ENCODE data around the gene TRIO.

The TRIO gene

DNA sequence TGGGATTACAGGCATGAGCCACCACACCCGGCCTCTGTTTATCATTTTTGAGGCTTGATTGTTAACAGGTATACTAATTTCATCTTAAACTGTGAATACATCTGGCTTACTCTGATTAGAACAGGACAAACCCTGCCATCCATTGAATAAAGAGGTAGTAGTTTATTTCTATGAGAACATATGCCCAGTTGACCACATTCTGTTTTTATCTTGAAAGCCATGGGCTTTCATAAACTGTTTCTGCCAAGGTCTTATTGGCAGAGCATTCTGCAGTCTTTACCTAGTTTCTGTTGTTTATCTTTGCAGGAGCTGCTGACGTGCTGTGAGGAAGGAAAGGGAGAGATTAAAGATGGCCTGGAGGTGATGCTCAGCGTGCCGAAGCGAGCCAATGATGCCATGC, 253.6 kb downstream of the TRIO start:
- no peaks in the 10 kb centered on the region for H3K27me3 ChIP-seq (ENCODE audit: control insufficient read depth in 3 of 3, insufficient read depth in 3 of 3, low read depth in 1 of 3, low read length in 3 of 3)
- no peak overlapping the region for H3K4ac ChIP-seq (ENCODE audit: low read length)
- H2BK120ac ChIP-seq (ENCODE audit: low read depth, low read length), result no peak overlapping the region
- no peak overlapping the region for H2BK12ac ChIP-seq (ENCODE audit: low read length)
- no peak for DNase-seq (ENCODE audit: low spot score)
- H3K79me1 ChIP-seq (ENCODE audit: low read depth, low read length), result no peaks in the 10 kb centered on the region
- no peak overlapping the region for H2AK5ac ChIP-seq (ENCODE audit: low read depth, low read length)
- H4K91ac ChIP-seq (ENCODE audit: low read depth, low read length, poor library complexity), result no peak overlapping the region
- H3K4me1 ChIP-seq (ENCODE audit: control insufficient read depth in 2 of 2, insufficient read depth in 1 of 2, low read depth in 1 of 2, low read length in 2 of 2), result peaks cover 0 to 12% of the 10 kb centered on the region in 2 donors
- H2AFZ ChIP-seq (ENCODE audit: low read length), result no peak overlapping the region
- peaks cover 0 to 4% of the 10 kb centered on the region in 2 donors for H3K9me3 ChIP-seq (replicated peaks in 1 of 2; ENCODE audit: control insufficient read depth in 2 of 2, insufficient read depth in 1 of 2, low read depth in 1 of 2, low read length in 2 of 2)
- no peak overlapping the region for H3K4me3 ChIP-seq (ENCODE audit: low read length in 2 of 2)
- H4K8ac ChIP-seq (ENCODE audit: low read depth, low read length), result no peak overlapping the region
- peaks cover 24 to 93% of the 10 kb centered on the region in 2 donors for H3K36me3 ChIP-seq (replicated peaks in 1 of 2; ENCODE audit: control insufficient read depth in 2 of 2, insufficient read depth in 2 of 2, low read length in 2 of 2)
- H3K4me2 ChIP-seq (ENCODE audit: insufficient read depth, low read length, poor library complexity, severe bottlenecking), result no peak overlapping the region
- H3K9ac ChIP-seq (ENCODE audit: low read depth, low read length, poor library complexity), result no peak overlapping the region
- H3K14ac ChIP-seq (ENCODE audit: low read length), result no peak overlapping the region
- no peak overlapping the region for H3K23ac ChIP-seq (ENCODE audit: low read depth, low read length, poor library complexity)
- H2BK5ac ChIP-seq (ENCODE audit: low read length), result no peak overlapping the region
- no peak overlapping the region for H3K27ac ChIP-seq (replicated peaks; ENCODE audit: low read length)
- WGBS, 2 donors (ENCODE audit: extremely low coverage in 2 of 2, insufficient read length in 2 of 2, insufficient replicate concordance in 1 of 2), result no CpG with 5 or more reads among the region's 5 CpGs
- H2BK15ac ChIP-seq (ENCODE audit: low read length), result no peak overlapping the region
- no peak overlapping the region for H3K18ac ChIP-seq (ENCODE audit: low read length)

GRCh38 chr5:14397717-14398116, 254.6 kb downstream of the TRIO start:
- H3K9ac ChIP-seq (ENCODE audit: low read depth, low read length, poor library complexity), result no peak overlapping the region
- H3K36me3 ChIP-seq (replicated peaks in 1 of 2; ENCODE audit: control insufficient read depth in 2 of 2, insufficient read depth in 2 of 2, low read length in 2 of 2), result peaks cover 25 to 94% of the 10 kb centered on the region in 2 donors
- H3K27ac ChIP-seq (replicated peaks; ENCODE audit: low read length), result no peak overlapping the region
- peaks cover 4% of the 10 kb centered on the region for H3K79me1 ChIP-seq (ENCODE audit: low read depth, low read length)
- H3K4me2 ChIP-seq (ENCODE audit: insufficient read depth, low read length, poor library complexity, severe bottlenecking), result no peak overlapping the region
- H2BK15ac ChIP-seq (ENCODE audit: low read length), result no peak overlapping the region
- WGBS, 2 donors (ENCODE audit: extremely low coverage in 2 of 2, insufficient read length in 2 of 2, insufficient replicate concordance in 1 of 2), result no CpG with 5 or more reads among the region's 3 CpGs
- no peak overlapping the region for H2BK12ac ChIP-seq (ENCODE audit: low read length)
- H3K14ac ChIP-seq (ENCODE audit: low read length), result no peak overlapping the region
- H3K4me1 ChIP-seq (ENCODE audit: control insufficient read depth in 2 of 2, insufficient read depth in 1 of 2, low read depth in 1 of 2, low read length in 2 of 2), result peaks cover 0 to 12% of the 10 kb centered on the region in 2 donors
- no peak overlapping the region for H3K4ac ChIP-seq (ENCODE audit: low read length)
- H2AFZ ChIP-seq (ENCODE audit: low read length), result no peak overlapping the region
- H4K91ac ChIP-seq (ENCODE audit: low read depth, low read length, poor library complexity), result no peak overlapping the region
- H2BK120ac ChIP-seq (ENCODE audit: low read depth, low read length), result no peak overlapping the region
- no peak for DNase-seq (ENCODE audit: low spot score)
- H2BK5ac ChIP-seq (ENCODE audit: low read length), result no peak overlapping the region
- no peak overlapping the region for H3K18ac ChIP-seq (ENCODE audit: low read length)
- no peak overlapping the region for H2AK5ac ChIP-seq (ENCODE audit: low read depth, low read length)
- no peak overlapping the region for H3K4me3 ChIP-seq (ENCODE audit: low read length in 2 of 2)
- H3K23ac ChIP-seq (ENCODE audit: low read depth, low read length, poor library complexity), result no peak overlapping the region
- H3K27me3 ChIP-seq (ENCODE audit: control insufficient read depth in 3 of 3, insufficient read depth in 3 of 3, low read depth in 1 of 3, low read length in 3 of 3), result peaks cover 0 to 1% (median 0%) of the 10 kb centered on the region in 3 experiments
- H3K9me3 ChIP-seq (replicated peaks in 1 of 2; ENCODE audit: control insufficient read depth in 2 of 2, insufficient read depth in 1 of 2, low read depth in 1 of 2, low read length in 2 of 2), result no peaks in the 10 kb centered on the region
- no peak overlapping the region for H4K8ac ChIP-seq (ENCODE audit: low read depth, low read length)

GRCh38 chr5:14399054-14399692, 256.0 kb downstream of the TRIO start:
- H4K8ac ChIP-seq (ENCODE audit: low read depth, low read length), result no peak overlapping the region
- no peak overlapping the region for H2BK5ac ChIP-seq (ENCODE audit: low read length)
- peaks cover 0 to 12% of the 10 kb centered on the region in 2 donors for H3K4me1 ChIP-seq (ENCODE audit: control insufficient read depth in 2 of 2, insufficient read depth in 1 of 2, low read depth in 1 of 2, low read length in 2 of 2)
- H2BK15ac ChIP-seq (ENCODE audit: low read length), result no peak overlapping the region
- no peak overlapping the region for H3K18ac ChIP-seq (ENCODE audit: low read length)
- H3K4me2 ChIP-seq (ENCODE audit: insufficient read depth, low read length, poor library complexity, severe bottlenecking), result no peak overlapping the region
- H4K91ac ChIP-seq (ENCODE audit: low read depth, low read length, poor library complexity), result no peak overlapping the region
- H3K4ac ChIP-seq (ENCODE audit: low read length), result no peak overlapping the region
- DNase-seq (ENCODE audit: low spot score), result no peak
- peaks cover 4% of the 10 kb centered on the region for H3K79me1 ChIP-seq (ENCODE audit: low read depth, low read length)
- no peak overlapping the region for H2AK5ac ChIP-seq (ENCODE audit: low read depth, low read length)
- no peak overlapping the region for H3K27ac ChIP-seq (replicated peaks; ENCODE audit: low read length)
- WGBS, 2 donors (ENCODE audit: extremely low coverage in 2 of 2, insufficient read length in 2 of 2, insufficient replicate concordance in 1 of 2), result no CpG with 5 or more reads among the region's 4 CpGs
- H2BK120ac ChIP-seq (ENCODE audit: low read depth, low read length), result no peak overlapping the region
- H3K4me3 ChIP-seq (ENCODE audit: low read length in 2 of 2), result no peak overlapping the region
- H3K9me3 ChIP-seq (replicated peaks in 1 of 2; ENCODE audit: control insufficient read depth in 2 of 2, insufficient read depth in 1 of 2, low read depth in 1 of 2, low read length in 2 of 2), result no peaks in the 10 kb centered on the region
- peaks cover 23 to 83% of the 10 kb centered on the region in 2 donors for H3K36me3 ChIP-seq (replicated peaks in 1 of 2; ENCODE audit: control insufficient read depth in 2 of 2, insufficient read depth in 2 of 2, low read length in 2 of 2)
- no peak overlapping the region for H2BK12ac ChIP-seq (ENCODE audit: low read length)
- H3K27me3 ChIP-seq (ENCODE audit: control insufficient read depth in 3 of 3, insufficient read depth in 3 of 3, low read depth in 1 of 3, low read length in 3 of 3), result peaks cover 0 to 1% (median 0%) of the 10 kb centered on the region in 3 experiments
- no peak overlapping the region for H3K14ac ChIP-seq (ENCODE audit: low read length)
- H3K9ac ChIP-seq (ENCODE audit: low read depth, low read length, poor library complexity), result no peak overlapping the region
- H2AFZ ChIP-seq (ENCODE audit: low read length), result no peak overlapping the region
- no peak overlapping the region for H3K23ac ChIP-seq (ENCODE audit: low read depth, low read length, poor library complexity)

DNA sequence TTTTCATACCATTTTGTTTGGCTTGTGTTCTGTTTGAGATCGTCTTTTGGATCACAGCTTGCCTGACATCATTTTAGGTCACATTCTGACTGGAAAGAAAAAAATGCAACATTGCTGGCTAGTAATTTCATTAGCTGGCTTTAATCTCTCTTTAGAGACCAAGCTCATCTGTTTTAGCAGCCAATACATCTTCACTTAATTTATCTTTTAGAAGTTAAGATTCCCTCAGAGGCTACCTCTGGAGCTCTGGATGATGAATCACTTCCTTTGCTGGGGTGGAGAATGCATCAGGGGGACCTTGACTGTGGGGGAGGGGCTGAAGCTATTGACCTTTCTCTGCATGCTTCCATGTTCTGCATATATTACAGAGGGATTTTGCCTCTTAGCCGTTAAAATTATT, 256.9 kb downstream of the TRIO start:
- no peak overlapping the region for H2AFZ ChIP-seq (ENCODE audit: low read length)
- H2BK120ac ChIP-seq (ENCODE audit: low read depth, low read length), result no peak overlapping the region
- H4K8ac ChIP-seq (ENCODE audit: low read depth, low read length), result no peak overlapping the region
- peaks cover 20 to 81% of the 10 kb centered on the region in 2 donors for H3K36me3 ChIP-seq (replicated peaks in 1 of 2; ENCODE audit: control insufficient read depth in 2 of 2, insufficient read depth in 2 of 2, low read length in 2 of 2)
- peaks cover 4% of the 10 kb centered on the region for H3K79me1 ChIP-seq (ENCODE audit: low read depth, low read length)
- no peak overlapping the region for H3K4ac ChIP-seq (ENCODE audit: low read length)
- WGBS, 2 donors (ENCODE audit: extremely low coverage in 2 of 2, insufficient read length in 2 of 2, insufficient replicate concordance in 1 of 2), result no CpG with 5 or more reads among the region's 2 CpGs
- H4K91ac ChIP-seq (ENCODE audit: low read depth, low read length, poor library complexity), result no peak overlapping the region
- H3K4me2 ChIP-seq (ENCODE audit: insufficient read depth, low read length, poor library complexity, severe bottlenecking), result no peak overlapping the region
- no peak overlapping the region for H3K9ac ChIP-seq (ENCODE audit: low read depth, low read length, poor library complexity)
- H2AK5ac ChIP-seq (ENCODE audit: low read depth, low read length), result no peak overlapping the region
- H3K4me1 ChIP-seq (ENCODE audit: control insufficient read depth in 2 of 2, insufficient read depth in 1 of 2, low read depth in 1 of 2, low read length in 2 of 2), result peaks cover 0 to 12% of the 10 kb centered on the region in 2 donors
- H2BK12ac ChIP-seq (ENCODE audit: low read length), result no peak overlapping the region
- H2BK15ac ChIP-seq (ENCODE audit: low read length), result no peak overlapping the region
- no peak overlapping the region for H3K4me3 ChIP-seq (ENCODE audit: low read length in 2 of 2)
- no peaks in the 10 kb centered on the region for H3K9me3 ChIP-seq (replicated peaks in 1 of 2; ENCODE audit: control insufficient read depth in 2 of 2, insufficient read depth in 1 of 2, low read depth in 1 of 2, low read length in 2 of 2)
- no peak overlapping the region for H3K27ac ChIP-seq (replicated peaks; ENCODE audit: low read length)
- DNase-seq (ENCODE audit: low spot score), result no peak
- H2BK5ac ChIP-seq (ENCODE audit: low read length), result no peak overlapping the region
- H3K23ac ChIP-seq (ENCODE audit: low read depth, low read length, poor library complexity), result no peak overlapping the region
- peaks cover 0 to 1% (median 0%) of the 10 kb centered on the region in 3 experiments for H3K27me3 ChIP-seq (ENCODE audit: control insufficient read depth in 3 of 3, insufficient read depth in 3 of 3, low read depth in 1 of 3, low read length in 3 of 3)
- no peak overlapping the region for H3K14ac ChIP-seq (ENCODE audit: low read length)
- H3K18ac ChIP-seq (ENCODE audit: low read length), result no peak overlapping the region

Measured in neuronal stem cell (in vitro differentiated cells).